Lower leg skin (tissue), 3 donors: ENCODE data around the gene ATE1.

ENCODE experiments used
- POLR2A ChIP-seq, 2 donors: fragments of 450-650 bp; IDR thresholded peaks; one replicate each; pipeline ENCODE4 v1.6.1; 2016 to 2017; ENCODE audit warnings: antibody characterized with exemption in 2 of 2, mild to moderate bottlenecking in 1 of 2, moderate library complexity in 1 of 2
- TF ChIP-seq, protein P1 (sequence below), 3 donors: fragments of 450-650 bp; IDR thresholded peaks; one replicate each; pipeline ENCODE4 v1.5.1; 2016; ENCODE audit warnings: antibody characterized with exemption in 3 of 3, mild to moderate bottlenecking in 3 of 3, moderate library complexity in 2 of 3

DNA sequence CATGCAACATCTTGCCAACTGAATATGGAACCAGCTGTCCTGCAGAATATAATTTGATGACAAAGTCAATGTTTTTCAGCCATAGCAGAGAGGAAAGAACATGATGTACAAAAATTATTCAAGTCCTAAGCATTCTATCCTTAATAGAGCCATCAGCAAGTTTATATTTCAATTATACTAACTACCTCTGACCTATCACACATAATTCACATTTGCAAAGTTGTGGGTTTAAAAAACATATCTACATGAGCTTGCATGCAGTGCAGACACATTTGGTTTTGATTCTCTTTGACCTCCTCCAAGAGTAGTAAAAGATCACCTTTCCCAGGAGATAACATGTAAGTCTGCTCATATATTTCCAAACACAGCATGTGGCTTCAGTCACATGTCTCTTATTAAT, 203.5 kb downstream of the ATE1 start:
- TF ChIP-seq, protein P1, sequence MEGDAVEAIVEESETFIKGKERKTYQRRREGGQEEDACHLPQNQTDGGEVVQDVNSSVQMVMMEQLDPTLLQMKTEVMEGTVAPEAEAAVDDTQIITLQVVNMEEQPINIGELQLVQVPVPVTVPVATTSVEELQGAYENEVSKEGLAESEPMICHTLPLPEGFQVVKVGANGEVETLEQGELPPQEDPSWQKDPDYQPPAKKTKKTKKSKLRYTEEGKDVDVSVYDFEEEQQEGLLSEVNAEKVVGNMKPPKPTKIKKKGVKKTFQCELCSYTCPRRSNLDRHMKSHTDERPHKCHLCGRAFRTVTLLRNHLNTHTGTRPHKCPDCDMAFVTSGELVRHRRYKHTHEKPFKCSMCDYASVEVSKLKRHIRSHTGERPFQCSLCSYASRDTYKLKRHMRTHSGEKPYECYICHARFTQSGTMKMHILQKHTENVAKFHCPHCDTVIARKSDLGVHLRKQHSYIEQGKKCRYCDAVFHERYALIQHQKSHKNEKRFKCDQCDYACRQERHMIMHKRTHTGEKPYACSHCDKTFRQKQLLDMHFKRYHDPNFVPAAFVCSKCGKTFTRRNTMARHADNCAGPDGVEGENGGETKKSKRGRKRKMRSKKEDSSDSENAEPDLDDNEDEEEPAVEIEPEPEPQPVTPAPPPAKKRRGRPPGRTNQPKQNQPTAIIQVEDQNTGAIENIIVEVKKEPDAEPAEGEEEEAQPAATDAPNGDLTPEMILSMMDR (IDR thresholded peaks at IDR 0.05) = no peak
- no peak for TF ChIP-seq POLR2A (IDR thresholded peaks at IDR 0.05)
